Measurements from ENCODE around the gene NKAIN2.

GRCh38 chr6:124825564-124825963 is 1021.9 kb downstream of the NKAIN2 start:
- no peak for TF ChIP-seq CTCF (IDR thresholded peaks at IDR 0.05)
- TF ChIP-seq POLR2A (IDR thresholded peaks at IDR 0.05) = no peak
